Psoas muscle (tissue), 8 donors: ENCODE measurements around the gene FAM98B. TPM values are rescaled to one million over a fixed set of nuclear protein-coding genes. Genes with fewer than 3 reads are reported as not detected.
"Not testable (repeated sequence)": the region's sequence is repeated elsewhere in the genome, so short reads cannot be mapped to it uniquely, and the experiment has no call there.

Experiments
- ATAC-seq, 4 donors: fragments of 200-7000 bp; cut with Tn5 transposase; one replicate each; pipeline ENCODE4 v1.9.1; 2020; ENCODE audit warnings: moderate library complexity in 3 of 4, mild to moderate bottlenecking in 2 of 4
- DNase-seq, 2 donors: peaks; one replicate each; pipeline ENCODE4 v3.0.0-alpha.2; 2020
- H3K27ac ChIP-seq: fragments of 200-600 bp; one replicate; pipeline ENCODE4 v1.8.0; 2022
- H3K27me3 ChIP-seq, 3 donors: fragments of 200-600 bp in 1 of 3; one replicate each; pipeline versions ENCODE4 v1.6.1 to v1.8.0; 2013 to 2022; ENCODE audit warnings: low read length in 2 of 3, mild to moderate bottlenecking in 2 of 3, moderate library complexity in 1 of 3; ENCODE audit not compliant: insufficient read depth in 3 of 3
- H3K36me3 ChIP-seq, 2 donors: fragments of 200-600 bp in 1 of 2; one replicate each; pipeline versions ENCODE4 v1.6.1 to v1.8.0; 2013 to 2022; ENCODE audit warnings: low read depth in 1 of 2, mild to moderate bottlenecking in 1 of 2, moderate library complexity in 1 of 2; ENCODE audit not compliant: insufficient read depth in 1 of 2
- H3K4me1 ChIP-seq: fragments of 200-600 bp; one replicate; pipeline ENCODE4 v1.8.0; 2022
- H3K4me3 ChIP-seq: fragments of 200-600 bp; one replicate; pipeline ENCODE4 v1.8.0; 2022; ENCODE audit warnings: mild to moderate bottlenecking
- H3K9me3 ChIP-seq: fragments of 200-600 bp; one replicate; pipeline ENCODE4 v1.8.0; 2022
- WGBS, 3 donors: extraction: QIAGEN DNeasy Blood & Tissue Kit; methylation state at CpG; one replicate each; pipeline versions ENCODE4 v1.1.6 to v1.1.7; 2013; 5-methylcytosine and 5-hydroxymethylcytosine counted together
- intact Hi-C, 2 donors: fragments of 100-400 bp; cut with DNase I; formaldehyde crosslinking; loops; one replicate each; pipeline versions ENCODE4 v1.11.0 to v1.14.2; 2022
- polyA plus RNA-seq, 3 donors: library from polyadenylated mRNA; stranded (reverse); fragments of 200-250 nt; gene quantifications; one replicate each; pipeline ENCODE4 v1.2.3, GENCODE V29; 2013
- total RNA-seq, 4 donors: library from RNA; stranded (reverse); fragmentation: NEBNext Ultra II Directional in 2 of 4; extraction: Animal tissue kit (Norgen Biotek cat#: 25700) in 2 of 4; gene quantifications; one replicate each; pipeline versions ENCODE4 v1.2.1 to v1.2.4, GENCODE V29; 2021 to 2023
- TF ChIP-seq, protein P1 (sequence below): fragments of 200-600 bp; IDR thresholded peaks from one replicate; pipeline ENCODE4 v1.8.0; 2022; ENCODE audit warnings: antibody characterized with exemption
- donor health status: healthy with polysubstance abuse.
- donor health status: DM: no; HTN: no; CAD: no; lungs with moderate emphysema.
- donor health status: Bipolar disorder and iron deficiency.
- donor health status: healthy.
- donor health status: DM: yes; HTN: yes; CAD: no.
- donor health status: DM: no; HTN: no; CAD: no.
- donor health status: DM: no; HTN: no; CAD: no.
- donor health status: DM: yes; HTN: yes; CAD: no.

Gene FAM98B
- total and polyA plus RNA-seq, 7 donors = 6.8 to 18.5 (median 13.5) TPM

DNA sequence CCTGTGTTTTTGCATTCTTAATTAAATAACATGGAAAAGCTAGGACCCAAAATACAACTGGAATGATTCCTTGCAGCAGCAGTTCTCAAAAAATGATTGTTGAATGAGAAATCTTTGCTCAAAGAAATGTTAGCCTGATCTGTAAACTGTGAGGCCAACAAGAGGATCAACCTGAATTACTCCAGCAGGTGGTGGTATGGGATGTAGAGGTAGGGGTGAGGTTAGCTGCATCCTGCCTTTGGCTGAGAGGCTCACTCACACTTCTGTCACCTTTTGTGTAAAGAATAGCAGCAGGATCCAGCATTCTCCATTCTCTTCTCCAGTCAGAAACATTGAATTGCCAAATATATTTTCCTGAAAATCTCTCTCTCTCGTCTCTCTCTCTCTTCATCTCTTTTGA is 26.5 kb upstream of the FAM98B start:
- peaks cover 0 to 5% (median 2%) of the 10 kb centered on the region in 3 donors for H3K27me3 ChIP-seq
- H3K9me3 ChIP-seq = no peaks in the 10 kb centered on the region
- intact Hi-C loops = no loop called here
- no peak for DNase-seq
- H3K27ac ChIP-seq = no peak overlapping the region
- ATAC-seq = no peak
- H3K36me3 ChIP-seq = no peaks in the 10 kb centered on the region
- WGBS, 3 donors = 78 to 92% (median 82%) methylated on average over 1 of the region's 1 CpG
- H3K4me3 ChIP-seq = no peak overlapping the region
- TF ChIP-seq, protein P1, sequence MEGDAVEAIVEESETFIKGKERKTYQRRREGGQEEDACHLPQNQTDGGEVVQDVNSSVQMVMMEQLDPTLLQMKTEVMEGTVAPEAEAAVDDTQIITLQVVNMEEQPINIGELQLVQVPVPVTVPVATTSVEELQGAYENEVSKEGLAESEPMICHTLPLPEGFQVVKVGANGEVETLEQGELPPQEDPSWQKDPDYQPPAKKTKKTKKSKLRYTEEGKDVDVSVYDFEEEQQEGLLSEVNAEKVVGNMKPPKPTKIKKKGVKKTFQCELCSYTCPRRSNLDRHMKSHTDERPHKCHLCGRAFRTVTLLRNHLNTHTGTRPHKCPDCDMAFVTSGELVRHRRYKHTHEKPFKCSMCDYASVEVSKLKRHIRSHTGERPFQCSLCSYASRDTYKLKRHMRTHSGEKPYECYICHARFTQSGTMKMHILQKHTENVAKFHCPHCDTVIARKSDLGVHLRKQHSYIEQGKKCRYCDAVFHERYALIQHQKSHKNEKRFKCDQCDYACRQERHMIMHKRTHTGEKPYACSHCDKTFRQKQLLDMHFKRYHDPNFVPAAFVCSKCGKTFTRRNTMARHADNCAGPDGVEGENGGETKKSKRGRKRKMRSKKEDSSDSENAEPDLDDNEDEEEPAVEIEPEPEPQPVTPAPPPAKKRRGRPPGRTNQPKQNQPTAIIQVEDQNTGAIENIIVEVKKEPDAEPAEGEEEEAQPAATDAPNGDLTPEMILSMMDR = no peak
- H3K4me1 ChIP-seq = no peaks in the 10 kb centered on the region

DNA sequence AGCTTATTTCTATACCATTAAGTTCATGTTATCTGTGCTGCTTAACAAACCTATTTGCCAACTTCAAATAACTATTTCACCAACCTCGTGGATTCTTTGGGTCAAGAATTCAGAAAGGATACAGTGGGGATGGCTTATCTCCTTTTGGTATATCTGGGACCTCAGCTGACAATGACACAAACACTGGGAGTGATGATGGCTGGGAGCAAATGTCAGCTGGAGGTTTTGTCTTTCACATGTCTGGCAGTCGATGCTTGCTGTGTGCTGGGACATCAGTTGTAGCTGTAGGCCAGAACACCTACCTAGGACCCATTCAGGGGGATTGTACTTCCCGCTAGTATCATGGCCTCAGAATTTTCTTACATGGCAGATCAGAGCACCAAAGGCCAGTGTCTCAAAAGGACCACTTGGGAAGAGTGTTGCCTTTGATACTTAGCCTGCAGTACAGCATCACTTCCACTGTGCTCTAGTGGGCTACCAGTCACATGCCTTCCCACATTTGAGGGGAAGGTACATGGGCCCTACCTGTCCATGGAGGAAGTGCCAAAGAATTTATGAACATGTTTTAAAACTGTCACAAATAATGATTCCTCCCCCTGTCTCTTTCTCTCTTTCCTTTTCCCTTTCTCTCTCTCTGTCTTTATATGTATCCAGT is 23.7 kb upstream of the FAM98B start:
- intact Hi-C loops = no loop called here
- TF ChIP-seq, protein P1 = no peak
- WGBS, 3 donors = 67 to 70% (median 69%) methylated on average over 3 of the region's 3 CpGs
- Histone ChIP-seq H3K27me3 (peaks cover 0 to 5% (median 2%) of the 10 kb centered on the region in 3 donors), H3K4me3 (no peak overlapping the region), H3K27ac (no peak overlapping the region), H3K9me3 (no peaks in the 10 kb centered on the region), H3K4me1 (no peaks in the 10 kb centered on the region), H3K36me3 (no peaks in the 10 kb centered on the region)
- no peak for DNase-seq
- ATAC-seq = no peak

DNA sequence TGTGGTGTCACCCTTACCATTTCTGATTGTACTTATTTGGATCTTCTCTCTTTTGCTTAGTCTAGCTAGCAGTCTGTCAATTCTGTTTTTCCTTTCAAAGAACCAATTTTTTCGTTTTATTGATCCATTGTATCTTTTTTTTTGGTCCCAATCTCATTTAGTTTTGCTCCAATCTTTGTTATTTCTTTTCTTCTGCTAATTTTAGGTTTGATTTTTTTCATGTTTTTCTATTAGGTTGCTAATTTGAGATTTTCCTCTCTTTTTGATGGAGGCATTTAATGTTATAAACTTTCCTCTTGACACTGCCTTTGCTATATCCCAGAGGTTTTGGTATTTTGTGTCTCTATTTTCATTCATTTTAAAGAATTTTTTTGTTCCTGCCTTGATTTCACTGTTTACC is 16.9 kb upstream of the FAM98B start:
- WGBS, 3 donors = 0 to 24% (median 20%) methylated on average over 1 of the region's 1 CpG
- DNase-seq (no peak), ATAC-seq (no peak)
- Histone ChIP-seq H3K36me3 (no peaks in the 10 kb centered on the region), H3K4me3 (no peak overlapping the region), H3K27ac (no peak overlapping the region), H3K4me1 (no peaks in the 10 kb centered on the region), H3K9me3 (no peaks in the 10 kb centered on the region), H3K27me3 (peaks cover 0 to 6% (median 0%) of the 10 kb centered on the region in 3 donors)
- TF ChIP-seq, protein P1 = no peak
- intact Hi-C loops = no loop called here

DNA sequence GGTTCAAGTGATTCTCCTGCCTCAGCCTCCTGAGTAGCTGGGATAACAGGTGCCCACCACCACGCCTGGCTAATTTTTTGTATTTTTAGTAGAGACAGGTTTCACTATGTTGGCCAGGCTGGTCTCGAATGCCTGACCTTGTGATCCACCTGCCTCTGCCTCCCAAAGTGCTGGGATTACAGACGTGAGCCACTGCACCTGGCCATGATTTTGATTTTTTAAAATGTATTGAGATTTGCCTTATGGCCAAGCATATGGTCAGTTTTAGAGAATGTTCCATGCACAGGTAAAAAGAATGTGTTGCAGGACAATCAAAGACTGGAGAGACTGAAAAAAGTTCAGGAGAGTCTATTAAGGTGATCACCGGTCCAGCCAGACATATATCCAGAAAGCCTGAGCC is 16.3 kb upstream of the FAM98B start:
- H3K36me3 ChIP-seq, ATAC-seq, H3K4me1 ChIP-seq, H3K27me3 ChIP-seq, H3K4me3 ChIP-seq, H3K27ac ChIP-seq, DNase-seq, H3K9me3 ChIP-seq, intact Hi-C loops: not testable (repeated sequence)
- 83 to 85% (median 85%) methylated on average over 4 of the region's 4 CpGs for WGBS, 3 donors

DNA sequence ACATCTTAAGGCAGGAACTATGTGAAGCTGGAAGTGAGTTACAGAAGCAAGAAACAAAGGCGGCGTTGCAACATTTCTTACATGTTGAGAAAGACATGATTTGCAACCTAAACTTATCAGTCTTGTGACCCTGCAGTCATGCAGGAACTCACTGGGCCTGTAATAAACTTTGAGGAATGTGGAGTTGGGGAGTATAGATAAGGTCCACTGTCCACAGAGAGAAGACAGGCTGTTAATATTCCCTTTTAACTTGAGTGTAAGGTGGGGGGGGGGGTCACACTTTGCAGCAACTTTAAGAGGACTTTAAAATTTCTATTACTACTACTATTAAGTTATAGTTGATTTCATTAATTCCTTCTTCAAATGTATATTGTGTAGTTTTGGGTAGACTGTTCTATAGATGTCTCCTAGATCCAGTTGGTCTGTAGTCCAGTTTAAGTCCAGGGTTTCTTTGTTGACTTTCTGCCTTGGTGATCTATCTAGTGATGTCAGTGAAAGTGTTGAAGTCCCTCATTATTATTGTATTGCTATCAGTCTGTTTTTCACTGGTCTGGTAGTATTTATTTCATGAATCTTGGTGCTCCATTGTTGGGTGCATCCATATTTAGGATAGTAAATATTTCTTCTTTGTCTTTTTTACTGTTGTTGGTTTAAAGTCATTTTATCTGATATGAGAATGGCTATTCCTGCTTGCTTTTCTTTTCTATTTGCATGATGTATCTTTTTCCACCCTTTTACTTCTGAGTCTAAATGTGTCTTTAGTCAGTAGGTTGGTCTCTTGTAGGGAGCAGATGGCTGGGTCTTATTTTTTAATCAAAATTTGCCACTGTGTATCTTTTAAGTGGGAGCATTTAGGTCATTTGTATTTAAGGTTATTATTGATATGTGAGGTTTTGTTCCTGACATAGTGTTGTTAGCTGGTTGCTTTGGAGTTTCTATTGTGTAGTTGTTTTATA is 15.6 kb upstream of the FAM98B start:
- intact Hi-C loops = no loop called here
- TF ChIP-seq, protein P1 = no peak
- Histone ChIP-seq H3K4me3 (no peak overlapping the region), H3K36me3 (no peaks in the 10 kb centered on the region), H3K9me3 (no peaks in the 10 kb centered on the region), H3K4me1 (no peaks in the 10 kb centered on the region), H3K27ac (no peak overlapping the region), H3K27me3 (peaks cover 0 to 5% (median 0%) of the 10 kb centered on the region in 3 donors)
- no peak for DNase-seq
- no peak for ATAC-seq
- WGBS, 3 donors = 80 to 90% (median 84%) methylated on average over 2 of the region's 2 CpGs
